HepG2 (cell line): ENCODE measurements around the gene SLX1A. TPM values are rescaled to one million over a fixed set of nuclear protein-coding genes. Genes with fewer than 3 reads are reported as not detected.

Experiments
- AFF4 ChIP-seq: sonication (generic); formaldehyde crosslinking; IDR thresholded peaks from 2 replicates; pipeline ENCODE4 v1.4.0; 2020; ENCODE audit warnings: missing genetic modification reagents
- ASH2L ChIP-seq: fragments of 300-600, 200-600 bp; sonication (generic); IDR thresholded peaks from 2 replicates; pipeline ENCODE4 v1.7.0; 2017; ENCODE audit warnings: low read depth, mild to moderate bottlenecking, moderate library complexity, mixed read lengths, low read length; ENCODE audit not compliant: insufficient read length
- BRD4 ChIP-seq: sonication (generic); formaldehyde crosslinking; IDR thresholded peaks from 2 replicates; pipeline ENCODE4 v1.4.0; 2020; ENCODE audit warnings: missing genetic modification reagents
- DMTF1 ChIP-seq: sonication (generic); formaldehyde crosslinking; IDR thresholded peaks from 2 replicates; pipeline ENCODE4 v1.4.0; 2020; ENCODE audit warnings: mild to moderate bottlenecking, missing genetic modification reagents
- NFKBIZ ChIP-seq: IDR thresholded peaks from 2 replicates; pipeline ENCODE4 v1.6.1; 2018; ENCODE audit warnings: missing genetic modification reagents, missing compliant biosample characterization
- SALL2 ChIP-seq: sonication (generic); formaldehyde crosslinking; IDR thresholded peaks from 2 replicates; pipeline ENCODE4 v1.8.1; 2023; ENCODE audit warnings: mild to moderate bottlenecking, missing genetic modification reagents, inconsistent platforms
- SMC3 ChIP-seq: IDR thresholded peaks from 2 replicates; pipeline ENCODE4 v1.6.1; 2011; ENCODE audit warnings: low read length, improper control_type of control experiment
- SNAPC4 ChIP-seq: sonication (generic); formaldehyde crosslinking; IDR thresholded peaks from 2 replicates; pipeline ENCODE4 v1.4.0; 2020; ENCODE audit warnings: mild to moderate bottlenecking, missing genetic modification reagents
- ZBTB39 ChIP-seq: sonication (generic); formaldehyde crosslinking; IDR thresholded peaks from 2 replicates; pipeline ENCODE4 v1.5.0; 2020; ENCODE audit warnings: missing genetic modification reagents
- ZNF274 ChIP-seq: sonication (generic); formaldehyde crosslinking; IDR thresholded peaks from 2 replicates; pipeline ENCODE4 v1.5.1; 2020; ENCODE audit warnings: mild to moderate bottlenecking, missing genetic modification reagents
- ZNF33A ChIP-seq: sonication (generic); formaldehyde crosslinking; IDR thresholded peaks from 2 replicates; pipeline ENCODE4 v1.5.1; 2020; ENCODE audit warnings: missing genetic modification reagents, mild to moderate bottlenecking, moderate library complexity, borderline replicate concordance
- ZNF766 ChIP-seq: sonication (generic); formaldehyde crosslinking; IDR thresholded peaks from 2 replicates; pipeline ENCODE4 v1.5.0; 2020; ENCODE audit warnings: missing genetic modification reagents, borderline replicate concordance
- ZNF790 ChIP-seq: sonication (generic); formaldehyde crosslinking; IDR thresholded peaks from 2 replicates; pipeline ENCODE4 v1.8.0; 2022; ENCODE audit warnings: missing genetic modification reagents, mild to moderate bottlenecking, borderline replicate concordance
- ZNF878 ChIP-seq: sonication (generic); formaldehyde crosslinking; IDR thresholded peaks from 2 replicates; pipeline ENCODE4 v1.8.1; 2023; ENCODE audit warnings: mild to moderate bottlenecking, missing genetic modification reagents, moderate library complexity
- ZSCAN20 ChIP-seq: sonication (generic); formaldehyde crosslinking; IDR thresholded peaks from 2 replicates; pipeline ENCODE4 v1.4.0; 2020; ENCODE audit warnings: missing genetic modification reagents, mild to moderate bottlenecking, borderline replicate concordance
- polyA plus RNA-seq, 8 experiments: library from polyadenylated mRNA; depleted of rRNA in 3 of 8; stranded (reverse) in 7 of 8; unstranded in 1 of 8; fragments of >200 nt; fragmentation: Illumina TruSeq in 4 of 8; extraction: Trizol in 4 of 8; gene quantifications; 2 replicates each; pipeline versions ENCODE4 v1.2.1 to v1.2.3, GENCODE V29; 2011 to 2016; ENCODE audit warnings: low read depth in 4 of 8, missing spikeins in 1 of 8, mixed read lengths in 1 of 8; ENCODE audit not compliant: insufficient read depth in 1 of 8
- total RNA-seq, 5 experiments: library from RNA; depleted of rRNA; stranded (reverse); fragments of >200 nt; fragmentation: Illumina TruSeq; extraction: Trizol; gene quantifications; 2 replicates each; pipeline ENCODE4 v1.2.3, GENCODE V29; 2016; ENCODE audit warnings: low read depth in 1 of 5

The SLX1A gene
- total and polyA plus RNA-seq, 2 of the 13 experiments (the other 11 are each of a cell fraction or from before 2014, with no cell fraction given): 12.0 to 37.1 TPM

- TF ChIP-seq SNAPC4: no peak
- no peak for TF ChIP-seq ASH2L
- TF ChIP-seq SMC3: no peak
- no peak for TF ChIP-seq NFKBIZ
- TF ChIP-seq ZBTB39 (CRISPR knock-in tag): 0 out of 2 replicates have a peak, but pooled peaks have one; percentile 25
- TF ChIP-seq ZSCAN20 (CRISPR knock-in tag): no peak
- no peak for TF ChIP-seq ZNF274 (CRISPR knock-in tag)
- no peak for TF ChIP-seq ZNF33A
- no peak for TF ChIP-seq BRD4 (CRISPR knock-in tag)
- TF ChIP-seq ZNF790 (CRISPR knock-in tag): no peak
- TF ChIP-seq SALL2 (CRISPR knock-in tag): no peak
- TF ChIP-seq ZNF878 (CRISPR knock-in tag): no peak
- no peak for TF ChIP-seq ZNF766 (CRISPR knock-in tag)
- TF ChIP-seq DMTF1: no peak
- TF ChIP-seq AFF4 (CRISPR knock-in tag): no peak
These were observed 7.8 kb upstream of the SLX1A start (continued) for GRCh38 chr16:30185683-30186421.
